Activated naive CD8-positive, alpha-beta T cell treated with anti-CD3 and anti-CD28 coated beads for 36 hours (primary cell): ENCODE data around the gene HYOU1. TPM values are rescaled to one million over a fixed set of nuclear protein-coding genes. Genes with fewer than 3 reads are reported as not detected.
"Not testable (repeated sequence)": the region's sequence is repeated elsewhere in the genome, so short reads cannot be mapped to it uniquely, and the experiment has no call there.

Experiments
- DNase-seq: peaks from one replicate; pipeline ENCODE4 v3.0.0; 2021
- H3K27ac Mint-ChIP-seq: one replicate; pipeline ENCODE4 v1.8.0; 2022; ENCODE audit warnings: mild to moderate bottlenecking, moderate library complexity, mixed read lengths
- H3K27me3 Mint-ChIP-seq: one replicate; pipeline ENCODE4 v1.8.0; 2022; ENCODE audit warnings: mild to moderate bottlenecking, mixed read lengths
- H3K36me3 Mint-ChIP-seq: one replicate; pipeline ENCODE4 v1.8.0; 2021; ENCODE audit warnings: mild to moderate bottlenecking, mixed read lengths
- H3K4me1 Mint-ChIP-seq: one replicate; pipeline ENCODE4 v1.8.0; 2021; ENCODE audit warnings: mixed read lengths
- H3K4me3 Mint-ChIP-seq: one replicate; pipeline ENCODE4 v1.8.0; 2022; ENCODE audit warnings: mild to moderate bottlenecking, moderate library complexity, mixed read lengths
- H3K9me3 Mint-ChIP-seq: one replicate; pipeline ENCODE4 v1.8.0; 2022; ENCODE audit warnings: mixed read lengths
- total RNA-seq, 2 experiments: library from RNA; stranded (reverse); gene quantifications; one replicate each; pipeline ENCODE4 v1.2.3, GENCODE V29; 2021

The HYOU1 gene
- total RNA-seq = 100 to 1,000 TPM; 121 to 125 TPM

DNA sequence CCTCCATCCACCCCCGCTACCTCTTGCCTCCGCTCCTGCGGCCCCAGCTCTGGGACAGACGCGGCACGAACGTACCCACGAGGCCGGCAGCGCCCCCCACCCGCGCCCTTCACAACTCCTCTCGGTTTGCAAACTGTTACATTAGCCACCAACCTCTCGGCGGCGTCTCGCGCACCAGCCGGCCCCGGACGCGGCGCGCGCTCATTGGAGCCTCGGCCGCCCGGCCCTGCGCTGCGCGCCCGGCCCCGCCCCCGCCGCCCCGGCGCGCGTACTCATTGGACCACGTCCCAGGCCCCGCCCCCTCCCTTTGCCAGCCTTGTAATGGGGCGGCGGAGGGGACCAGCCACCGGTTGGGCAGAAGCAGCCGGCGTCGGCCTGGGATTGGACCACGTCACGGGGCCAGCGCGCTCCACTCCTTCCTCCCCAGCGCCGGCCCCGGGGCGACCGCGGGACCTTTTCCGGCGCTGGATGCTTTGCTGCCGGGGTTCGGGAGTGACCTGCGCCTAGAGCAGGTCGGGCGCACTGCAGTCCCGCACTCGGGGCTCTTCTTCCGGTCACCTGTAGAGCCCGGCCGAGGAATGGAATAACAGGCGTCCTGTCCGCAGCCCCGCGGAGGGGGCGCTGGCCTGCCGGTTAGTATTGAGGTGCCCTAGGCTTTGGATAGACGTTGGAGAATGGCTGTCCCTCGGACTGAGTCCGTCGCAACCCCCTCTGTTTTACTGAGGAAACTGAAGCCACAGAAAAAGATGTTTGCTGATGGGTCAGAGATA, at the start of gene HYOU1:
HYOU1 (minus strand) TSS at position 206 of the 770 bp plus-strand sequence. CDS start 1,045 bp downstream, outside the sequence.
- Mint-ChIP-seq H3K9me3 (no peaks in the 10 kb centered on the region), H3K27ac (peak within 1 kb of the TSS; percentile 97), H3K27me3 (no peaks in the 10 kb centered on the region), H3K36me3 (peaks cover 30% of the 10 kb centered on the region), H3K4me1 (peaks cover 31% of the 10 kb centered on the region), H3K4me3 (peak within 1 kb of the TSS; percentile 97)
- DNase-seq = peak; percentile 100

DNA sequence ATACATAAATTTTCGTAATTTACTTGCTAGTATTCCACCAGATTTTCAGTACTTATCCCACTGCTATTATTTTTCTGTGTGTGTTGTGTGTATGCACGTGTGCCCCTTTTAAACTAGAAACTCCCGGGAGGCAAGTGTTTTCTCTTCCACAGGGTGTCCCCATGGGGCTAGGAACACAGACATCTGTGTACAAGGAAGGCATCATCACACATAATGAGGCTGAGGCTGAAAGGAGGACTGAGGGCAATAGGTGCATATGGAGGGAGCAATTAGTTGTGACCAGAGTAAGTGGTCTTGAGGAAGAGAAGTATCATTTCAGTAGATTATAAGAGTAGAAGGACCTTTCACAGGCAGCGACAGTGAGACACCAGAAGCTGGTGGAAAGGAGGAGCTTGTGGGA, 46.8 kb upstream of the HYOU1 start:
- Mint-ChIP-seq H3K36me3 (peaks cover 17% of the 10 kb centered on the region), H3K27ac (peak overlapping the region; percentile 54), H3K4me3 (peak overlapping the region; percentile 32), H3K4me1 (peaks cover 33% of the 10 kb centered on the region), H3K9me3 (no peaks in the 10 kb centered on the region), H3K27me3 (no peaks in the 10 kb centered on the region)
- no peak for DNase-seq

DNA sequence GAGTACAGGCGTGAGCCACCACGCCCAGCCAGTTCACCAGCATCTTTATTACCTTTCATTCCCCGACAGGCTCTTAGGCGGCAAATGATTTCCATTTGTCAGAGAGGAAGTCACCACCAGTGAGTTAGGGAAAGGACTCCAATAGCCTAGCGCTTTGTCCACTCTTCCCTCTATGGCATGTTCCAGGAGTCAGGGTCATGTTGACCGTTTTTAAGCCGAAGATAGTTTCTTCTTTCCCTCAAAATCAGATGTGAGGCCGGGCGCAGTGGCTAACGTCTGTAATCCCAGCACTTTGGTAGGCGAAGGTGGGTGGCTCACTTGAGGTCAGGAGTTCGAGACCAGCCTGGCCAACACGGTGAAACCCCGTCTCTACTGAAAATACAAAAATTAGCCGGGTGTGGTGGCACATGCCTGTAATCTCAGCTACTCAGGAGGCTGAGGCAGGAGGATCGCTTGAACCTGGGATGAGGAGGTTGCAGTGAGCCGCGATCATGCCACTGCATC, 46.2 kb upstream of the HYOU1 start:
- Mint-ChIP-seq H3K36me3 (peaks cover 15% of the 10 kb centered on the region), H3K27ac (peak overlapping the region; percentile 97), H3K4me3 (peak overlapping the region; percentile 94), H3K4me1 (peaks cover 31% of the 10 kb centered on the region)
- not testable (repeated sequence) for H3K9me3 Mint-ChIP-seq, DNase-seq, H3K27me3 Mint-ChIP-seq

GRCh38 chr11:119101759-119102423, 44.9 kb upstream of the HYOU1 start, which contains the start of gene DPAGT1:
TSS of gene DPAGT1 (minus strand) at chr11:119101853. CDS start at chr11:119101655, 198 bp downstream.
- H3K4me1 Mint-ChIP-seq = peaks cover 30% of the 10 kb centered on the region
- H3K9me3 Mint-ChIP-seq = no peaks in the 10 kb centered on the region
- peak within 1 kb of the TSS; percentile 97 for H3K27ac Mint-ChIP-seq
- peaks cover 22% of the 10 kb centered on the region for H3K36me3 Mint-ChIP-seq
- peak; percentile 84 for DNase-seq
- H3K27me3 Mint-ChIP-seq = no peaks in the 10 kb centered on the region
- peak within 1 kb of the TSS; percentile 94 for H3K4me3 Mint-ChIP-seq

GRCh38 chr11:119100994-119101758, 44.2 kb upstream of the HYOU1 start:
- peak overlapping the region; percentile 94 for H3K4me3 Mint-ChIP-seq
- H3K27me3 Mint-ChIP-seq = no peaks in the 10 kb centered on the region
- H3K27ac Mint-ChIP-seq = peak overlapping the region; percentile 97
- no peaks in the 10 kb centered on the region for H3K9me3 Mint-ChIP-seq
- DNase-seq = peak; percentile 45
- H3K4me1 Mint-ChIP-seq = peaks cover 30% of the 10 kb centered on the region
- H3K36me3 Mint-ChIP-seq = peaks cover 29% of the 10 kb centered on the region

GRCh38 chr11:119100246-119100970, 43.4 kb upstream of the HYOU1 start:
- H3K4me1 Mint-ChIP-seq = peaks cover 36% of the 10 kb centered on the region
- H3K27me3 Mint-ChIP-seq = peaks cover 2% of the 10 kb centered on the region
- H3K4me3 Mint-ChIP-seq = peak overlapping the region; percentile 94
- H3K9me3 Mint-ChIP-seq = no peaks in the 10 kb centered on the region
- peaks cover 34% of the 10 kb centered on the region for H3K36me3 Mint-ChIP-seq
- DNase-seq = no peak
- H3K27ac Mint-ChIP-seq = peak overlapping the region; percentile 97

- Mint-ChIP-seq H3K27ac (no peak overlapping the region), H3K9me3 (no peaks in the 10 kb centered on the region), H3K36me3 (peaks cover 41% of the 10 kb centered on the region), H3K27me3 (peaks cover 8% of the 10 kb centered on the region), H3K4me3 (peak overlapping the region; percentile 94), H3K4me1 (peaks cover 38% of the 10 kb centered on the region)
- no peak for DNase-seq
Measured at GRCh38 chr11:119099711-119100110, 42.7 kb upstream of the HYOU1 start.

DNA sequence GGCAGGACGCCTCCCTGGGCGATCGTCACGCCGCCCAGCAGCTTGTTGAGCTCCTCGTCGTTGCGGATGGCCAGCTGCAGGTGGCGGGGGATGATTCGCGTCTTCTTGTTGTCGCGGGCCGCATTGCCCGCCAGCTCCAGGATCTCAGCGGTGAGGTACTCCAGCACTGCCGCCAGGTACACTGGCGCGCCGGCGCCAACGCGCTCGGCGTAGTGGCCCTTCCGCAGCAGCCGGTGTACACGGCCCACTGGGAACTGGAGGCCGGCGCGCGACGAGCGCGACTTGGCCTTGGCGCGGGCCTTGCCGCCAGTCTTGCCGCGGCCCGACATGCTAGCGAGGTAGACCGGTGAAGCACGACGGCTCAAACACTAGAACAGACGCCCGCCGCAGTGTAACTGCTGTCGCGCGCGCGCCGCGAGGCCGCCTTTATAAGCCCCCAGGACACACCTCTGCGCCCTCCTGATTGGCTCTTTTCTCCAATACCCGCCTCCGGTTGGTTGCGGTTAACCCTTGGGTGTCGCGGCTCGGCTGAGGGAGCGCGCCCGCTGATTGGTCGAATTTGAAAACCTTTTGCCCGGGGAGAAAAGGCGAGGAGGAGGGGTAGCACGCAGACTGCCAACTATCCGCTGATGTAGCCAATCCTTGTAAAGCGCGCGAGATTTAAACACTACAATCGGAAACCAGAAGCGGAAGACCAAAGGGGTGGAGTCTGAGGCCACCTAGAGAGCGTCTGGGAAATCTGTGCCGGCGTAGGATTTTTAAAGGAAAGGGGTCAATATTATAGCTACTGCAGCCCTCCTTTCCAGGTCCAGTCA, 38.3 kb upstream of the HYOU1 start:
- H3K9me3 Mint-ChIP-seq = no peaks in the 10 kb centered on the region
- peak overlapping the region; percentile 90 for H3K4me3 Mint-ChIP-seq
- H3K27me3 Mint-ChIP-seq = peaks cover 12% of the 10 kb centered on the region
- peaks cover 44% of the 10 kb centered on the region for H3K4me1 Mint-ChIP-seq
- peaks cover 62% of the 10 kb centered on the region for H3K36me3 Mint-ChIP-seq
- H3K27ac Mint-ChIP-seq = peak overlapping the region; percentile 94
- DNase-seq = peak; percentile 99

DNA sequence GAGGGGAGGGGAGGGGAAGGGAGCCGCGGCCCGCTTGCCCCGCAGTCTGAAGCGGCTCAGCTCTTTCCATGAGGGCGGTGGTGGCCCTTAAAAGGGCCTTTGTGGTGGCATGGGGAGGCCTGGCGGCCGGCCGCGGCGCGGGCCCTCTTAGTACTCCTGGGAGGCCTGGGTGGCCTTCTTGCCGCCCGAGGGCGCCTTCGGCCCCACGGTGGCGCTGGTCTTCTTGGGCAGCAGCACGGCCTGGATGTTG, 37.7 kb upstream of the HYOU1 start:
- Mint-ChIP-seq H3K4me1 (peaks cover 39% of the 10 kb centered on the region), H3K27ac (peak overlapping the region; percentile 94), H3K27me3 (peaks cover 12% of the 10 kb centered on the region), H3K4me3 (peak overlapping the region; percentile 90), H3K9me3 (no peaks in the 10 kb centered on the region), H3K36me3 (peaks cover 56% of the 10 kb centered on the region)
- peak; percentile 52 for DNase-seq

DNA sequence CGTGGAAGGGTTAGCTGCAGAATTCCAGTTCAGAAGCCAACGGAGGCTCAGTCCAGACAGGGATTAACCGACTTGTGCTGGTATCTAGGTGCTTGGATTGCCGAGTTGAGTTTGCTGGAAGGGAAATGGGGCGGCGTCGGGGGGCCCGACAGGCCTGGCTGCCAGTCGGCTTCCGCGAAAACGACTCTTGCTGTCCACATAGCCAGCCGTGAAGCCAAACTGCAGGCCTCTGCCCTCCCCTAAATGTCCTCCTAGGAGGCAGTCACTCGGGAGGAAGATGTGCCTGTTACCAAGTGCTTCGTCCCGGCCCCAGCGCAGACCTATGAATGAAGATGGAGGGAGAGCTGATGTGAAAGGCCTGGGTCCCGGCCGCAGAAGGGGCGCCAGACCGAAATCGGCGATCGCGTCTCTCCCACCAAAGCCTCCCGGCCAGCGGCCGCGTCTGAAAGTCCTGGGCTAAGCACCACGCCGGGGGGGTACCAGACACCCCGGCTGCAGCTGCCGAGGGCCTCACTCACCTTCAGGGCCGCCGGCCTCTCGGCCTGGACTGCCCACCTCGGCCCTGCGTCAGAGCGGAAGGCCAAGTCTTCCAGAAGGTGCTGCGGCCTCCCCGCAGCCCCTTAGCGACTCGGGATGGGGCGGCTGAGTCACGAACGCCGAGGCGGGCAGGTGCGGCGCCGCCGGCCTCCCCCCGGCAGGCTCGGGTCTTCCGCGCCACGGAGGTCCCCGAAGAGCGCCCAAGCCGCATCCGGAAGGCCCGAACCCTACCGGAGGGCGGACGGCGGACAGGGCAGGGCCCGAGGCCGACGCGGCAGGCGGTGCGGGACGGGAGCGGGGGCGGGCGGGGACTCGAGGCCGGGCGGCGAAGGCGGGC, 37.2 kb upstream of the HYOU1 start:
- Mint-ChIP-seq H3K4me3 (peak overlapping the region; percentile 90), H3K9me3 (no peaks in the 10 kb centered on the region), H3K27me3 (peaks cover 12% of the 10 kb centered on the region), H3K36me3 (peaks cover 56% of the 10 kb centered on the region), H3K27ac (peak overlapping the region; percentile 94), H3K4me1 (peaks cover 40% of the 10 kb centered on the region)
- peak; percentile 58 for DNase-seq

GRCh38 chr11:119092880-119093842, 36.2 kb upstream of the HYOU1 start:
- H3K9me3 Mint-ChIP-seq = no peaks in the 10 kb centered on the region
- no peak for DNase-seq
- peaks cover 50% of the 10 kb centered on the region for H3K36me3 Mint-ChIP-seq
- peaks cover 35% of the 10 kb centered on the region for H3K4me1 Mint-ChIP-seq
- peaks cover 12% of the 10 kb centered on the region for H3K27me3 Mint-ChIP-seq
- peak overlapping the region; percentile 90 for H3K4me3 Mint-ChIP-seq
- H3K27ac Mint-ChIP-seq = peak overlapping the region; percentile 88
